IMR-90 (cell line): ENCODE results near the gene OPCML. TPM values are rescaled to one million over a fixed set of nuclear protein-coding genes. Genes with fewer than 3 reads are reported as not detected.

Experiments
- ATAC-seq: fragments of 200-7000 bp; cut with Tn5 transposase; 2 replicates; pipeline ENCODE4 v1.9.1; 2020; ENCODE audit warnings: low read depth, mild to moderate bottlenecking, moderate library complexity
- BruUV-seq: library from RNA; stranded (reverse); fragments of 400-500 nt; replicated peaks from 2 replicates; lab custom pipeline; 2021; lab: Mats Ljungman, UMichigan
- CTCF ChIA-PET: fragments of 300-600 bp; formaldehyde crosslinking; extraction: SDS; loops from one replicate; lab custom pipeline; 2021; ENCODE audit warnings: antibody characterized with exemption; lab: Yijun Ruan, JAX
- POLR2A ChIA-PET: fragments of 300-600 bp; sonication (Branson Sonifier 250); formaldehyde crosslinking; loops from one replicate; lab custom pipeline; 2022; ENCODE audit warnings: antibody characterized with exemption; ENCODE audit not compliant: unreplicated experiment; lab: Charles Lee
- DNase-seq: peaks from one replicate; pipeline ENCODE4 v3.0.0; 2013
- H2AFZ ChIP-seq: replicated peaks from 2 replicates; pipeline ENCODE3; 2013; ENCODE audit warnings: low read length, mild to moderate bottlenecking; ENCODE audit not compliant: poor library complexity
- H2AK5ac ChIP-seq: 2 replicates; pipeline ENCODE4 v1.6.1; 2013; ENCODE audit warnings: low read depth, low read length, inconsistent platforms
- H2AK9ac ChIP-seq: replicated peaks from 2 replicates; pipeline ENCODE3; 2013; ENCODE audit warnings: mild to moderate bottlenecking, low read depth, low read length, moderate library complexity; ENCODE audit not compliant: poor library complexity
- H2BK120ac ChIP-seq: 2 replicates; pipeline ENCODE4 v1.6.1; 2013; ENCODE audit warnings: low read depth, low read length, inconsistent platforms
- H2BK15ac ChIP-seq: 3 replicates; pipeline ENCODE4 v1.6.1; 2013; ENCODE audit warnings: low read depth, low read length, inconsistent platforms
- H2BK20ac ChIP-seq: 2 replicates; pipeline ENCODE4 v1.6.1; 2013; ENCODE audit warnings: low read depth, mild to moderate bottlenecking, inconsistent platforms, low read length, moderate library complexity
- H2BK5ac ChIP-seq: 2 replicates; pipeline ENCODE4 v1.6.1; 2013; ENCODE audit warnings: mild to moderate bottlenecking, low read depth, low read length, inconsistent platforms; ENCODE audit not compliant: poor library complexity, severe bottlenecking
- H3K14ac ChIP-seq: replicated peaks from 2 replicates; pipeline ENCODE4 v1.6.1; 2013; ENCODE audit warnings: low read depth, low read length, inconsistent platforms
- H3K18ac ChIP-seq: 2 replicates; pipeline ENCODE4 v1.6.1; 2013; ENCODE audit warnings: low read depth, low read length, control low read depth
- H3K23ac ChIP-seq: 2 replicates; pipeline ENCODE4 v1.6.1; 2013; ENCODE audit warnings: low read depth, low read length, inconsistent platforms
- H3K27ac ChIP-seq: 2 replicates; pipeline ENCODE4 v1.5.1; 2013; ENCODE audit warnings: mild to moderate bottlenecking, control low read depth, low read length; ENCODE audit not compliant: insufficient read depth
- H3K27me3 ChIP-seq: 2 replicates; pipeline ENCODE4 v1.6.1; 2013; ENCODE audit warnings: low read length; ENCODE audit not compliant: control insufficient read depth, insufficient read depth
- H3K36me3 ChIP-seq: 2 replicates; pipeline ENCODE4 v1.6.1; 2013; ENCODE audit warnings: low read length, mixed read lengths; ENCODE audit not compliant: control insufficient read depth, insufficient read depth
- H3K4ac ChIP-seq: 2 replicates; pipeline ENCODE4 v1.6.1; 2013; ENCODE audit warnings: low read depth, low read length, inconsistent platforms
- H3K4me1 ChIP-seq: 2 replicates; pipeline ENCODE4 v1.6.1; 2013; ENCODE audit warnings: low read length, mixed read lengths; ENCODE audit not compliant: control insufficient read depth, insufficient read depth
- H3K4me2 ChIP-seq: 2 replicates; pipeline ENCODE4 v1.6.1; 2013; ENCODE audit warnings: low read depth, mild to moderate bottlenecking, control low read depth, low read length, moderate library complexity
- H3K4me3 ChIP-seq: 2 replicates; pipeline ENCODE4 v1.5.1; 2013; ENCODE audit warnings: low read depth, mild to moderate bottlenecking, control low read depth, low read length, moderate library complexity; ENCODE audit not compliant: insufficient read depth
- H3K56ac ChIP-seq: 2 replicates; pipeline ENCODE4 v1.6.1; 2013; ENCODE audit warnings: low read length, inconsistent platforms; ENCODE audit not compliant: insufficient read depth; ENCODE audit errors: extremely low read depth
- H3K79me1 ChIP-seq, 2 experiments: 2 replicates each; pipeline ENCODE4 v1.6.1; 2013; ENCODE audit warnings: low read length in 2 of 2, inconsistent platforms in 1 of 2, low read depth in 1 of 2
- H3K9ac ChIP-seq: 2 replicates; pipeline ENCODE4 v1.6.1; 2013; ENCODE audit warnings: low read depth, low read length, control low read depth
- H3K9me1 ChIP-seq: 2 replicates; pipeline ENCODE4 v1.6.1; 2013; ENCODE audit warnings: low read length, inconsistent platforms; ENCODE audit not compliant: insufficient read depth
- H3K9me3 ChIP-seq: 2 replicates; pipeline ENCODE4 v1.6.1; 2013; ENCODE audit warnings: low read length; ENCODE audit not compliant: control insufficient read depth, insufficient read depth
- H4K20me1 ChIP-seq: 2 replicates; pipeline ENCODE4 v1.6.1; 2013; ENCODE audit warnings: low read length, inconsistent platforms; ENCODE audit not compliant: insufficient read depth
- H4K5ac ChIP-seq: 2 replicates; pipeline ENCODE4 v1.6.1; 2013; ENCODE audit warnings: mild to moderate bottlenecking, low read depth, low read length, control low read depth
- H4K8ac ChIP-seq, 2 experiments: 2 replicates each; pipeline ENCODE4 v1.6.1; 2013; ENCODE audit warnings: low read depth in 2 of 2, low read length in 2 of 2, control low read depth in 1 of 2, inconsistent platforms in 1 of 2
- H4K91ac ChIP-seq: 2 replicates; pipeline ENCODE4 v1.6.1; 2013; ENCODE audit warnings: low read depth, low read length, inconsistent platforms; ENCODE audit not compliant: insufficient read depth
- BHLHE40 ChIP-seq: fragments of 150-350 bp; IDR thresholded peaks from 2 replicates; pipeline ENCODE4 v1.6.1; 2016; ENCODE audit warnings: mild to moderate bottlenecking, low read depth, low read length
- CEBPB ChIP-seq: IDR thresholded peaks from 2 replicates; pipeline ENCODE4 v1.6.1; 2012; ENCODE audit warnings: low read depth, low read length, improper control_type of control experiment
- CHD1 ChIP-seq: IDR thresholded peaks from 2 replicates; pipeline ENCODE4 v1.6.1; 2012; ENCODE audit warnings: low read depth, low read length, improper control_type of control experiment
- CTCF ChIP-seq: conservative IDR thresholded peaks from 2 replicates; pipeline ENCODE4 v1.5.1; 2012; ENCODE audit warnings: mild to moderate bottlenecking, low read depth, low read length, improper control_type of control experiment
- ELK1 ChIP-seq: fragments of 150-350 bp; IDR thresholded peaks from 2 replicates; pipeline ENCODE4 v1.6.1; 2016; ENCODE audit warnings: low read depth, mild to moderate bottlenecking, low read length, moderate library complexity, borderline replicate concordance
- FOS ChIP-seq: fragments of 150-350 bp; IDR thresholded peaks from 2 replicates; pipeline ENCODE4 v1.6.1; 2016; ENCODE audit warnings: low read depth, low read length
- MAFK ChIP-seq: IDR thresholded peaks from 2 replicates; pipeline ENCODE4 v1.6.1; 2012; ENCODE audit warnings: low read depth, low read length, improper control_type of control experiment
- MAZ ChIP-seq: IDR thresholded peaks from 2 replicates; pipeline ENCODE4 v1.6.1; 2012; ENCODE audit warnings: low read depth, mild to moderate bottlenecking, low read length, improper control_type of control experiment, moderate library complexity, borderline replicate concordance
- MXI1 ChIP-seq: IDR thresholded peaks from 2 replicates; pipeline ENCODE4 v1.6.1; 2012; ENCODE audit warnings: low read depth, mild to moderate bottlenecking, low read length, moderate library complexity, borderline replicate concordance
- NFE2L2 ChIP-seq: fragments of 150-350 bp; IDR thresholded peaks from 2 replicates; pipeline ENCODE4 v1.6.1; 2016; ENCODE audit warnings: low read depth, mild to moderate bottlenecking, low read length
- POLR2A ChIP-seq: IDR thresholded peaks from 2 replicates; pipeline ENCODE4 v1.6.1; 2012; ENCODE audit warnings: mild to moderate bottlenecking, low read depth, low read length
- RAD21 ChIP-seq: IDR thresholded peaks from 2 replicates; pipeline ENCODE4 v1.6.1; 2012; ENCODE audit warnings: low read length, improper control_type of control experiment
- RCOR1 ChIP-seq: IDR thresholded peaks from 2 replicates; pipeline ENCODE4 v1.6.1; 2012; ENCODE audit warnings: mild to moderate bottlenecking, low read length, improper control_type of control experiment; ENCODE audit not compliant: insufficient replicate concordance
- RFX5 ChIP-seq: IDR thresholded peaks from 2 replicates; pipeline ENCODE4 v1.8.0; 2012; ENCODE audit warnings: low read depth, mild to moderate bottlenecking, low read length, moderate library complexity
- SMC3 ChIP-seq: fragments of 150-350 bp; IDR thresholded peaks from 2 replicates; pipeline ENCODE4 v1.6.1; 2016; ENCODE audit warnings: low read depth, mild to moderate bottlenecking, antibody characterized with exemption, low read length, moderate library complexity
- USF2 ChIP-seq: fragments of 150-350 bp; IDR thresholded peaks from 2 replicates; pipeline ENCODE4 v1.6.1; 2017; ENCODE audit warnings: mild to moderate bottlenecking, antibody characterized with exemption, low read length, low read depth
- WGBS, 2 experiments: methylation state at CpG; one replicate each; pipeline versions ENCODE4 v1.1.5 to v1.1.7; 2013; ENCODE audit warnings: missing lambda C conversion rate in 2 of 2; ENCODE audit not compliant: insufficient read length in 1 of 2; ENCODE audit errors: extremely low coverage in 2 of 2; 5-methylcytosine and 5-hydroxymethylcytosine counted together
- dilution Hi-C: fragments of 300-500 bp; cut with HindIII; formaldehyde crosslinking; loops from one replicate; pipeline ENCODE4 v1.14.3; 2018; ENCODE audit warnings: low sequenced_read_pairs; ENCODE audit not compliant: unreplicated experiment
- in situ Hi-C: fragments of 300-500 bp; cut with MboI; formaldehyde crosslinking; loops from 3 replicates; pipeline ENCODE4 v1.14.3; 2019; ENCODE audit warnings: low sequenced_read_pairs, inconsistent platforms, mixed read lengths
- intact Hi-C: fragments of 100-400 bp; cut with micrococcal nuclease; formaldehyde crosslinking; loops from 2 replicates; pipeline ENCODE4 v1.10.0; 2022
- polyA plus RNA-seq, 3 experiments: library from polyadenylated mRNA; depleted of rRNA; stranded (reverse); fragments of >200 nt; gene quantifications; 2 replicates each; pipeline ENCODE4 v1.2.3, GENCODE V29; 2012; ENCODE audit warnings: low replicate concordance in 1 of 3
- total RNA-seq: library from RNA; depleted of rRNA; stranded (reverse); fragments of >200 nt; gene quantifications from 2 replicates; pipeline ENCODE4 v1.2.3, GENCODE V29; 2012

Gene OPCML
- total and polyA plus RNA-seq, 2 of the 4 experiments (the other 2 are of a cell fraction) = under 0.01 to 2.6 TPM

- no peak overlapping the region for H3K27ac ChIP-seq
- ChIA-PET CTCF (no interaction called here), POLR2A (no interaction called here)
- TF ChIP-seq CHD1 = no peak
- no peak for TF ChIP-seq RAD21
- TF ChIP-seq FOS = no peak
- TF ChIP-seq ELK1 = no peak
- TF ChIP-seq NFE2L2 = no peak
- TF ChIP-seq MAZ = no peak
- TF ChIP-seq USF2 = no peak
- TF ChIP-seq BHLHE40 = no peak
- TF ChIP-seq CTCF = no peak
- TF ChIP-seq RCOR1 = no peak
- no peak for TF ChIP-seq MXI1
- no peak for TF ChIP-seq RFX5
- TF ChIP-seq SMC3 = no peak
- no peak for TF ChIP-seq POLR2A
- TF ChIP-seq MAFK = no peak
- TF ChIP-seq CEBPB = no peak
- no peaks in the 10 kb centered on the region for H3K9me1 ChIP-seq
- WGBS, 2 experiments = 28% methylated on average over 3 of the region's 5 CpGs; no CpG with 5 or more reads in 1 of the 2 experiments
- H2BK120ac ChIP-seq = no peak overlapping the region
- no peak overlapping the region for H2BK15ac ChIP-seq
- H3K56ac ChIP-seq = no peak overlapping the region
- H2AFZ ChIP-seq = no peak overlapping the region
- no peak overlapping the region for H4K5ac ChIP-seq
- H2AK9ac ChIP-seq = no peak overlapping the region
- no peak overlapping the region for H4K8ac ChIP-seq
- no peaks in the 10 kb centered on the region for H3K27me3 ChIP-seq
- H3K9ac ChIP-seq = no peak overlapping the region
- H3K14ac ChIP-seq = no peak overlapping the region
- H3K4ac ChIP-seq = no peak overlapping the region
- H2BK5ac ChIP-seq = no peak overlapping the region
- in situ Hi-C loops (no loop called here), intact Hi-C loops (no loop called here), dilution Hi-C loops (no loop called here)
- no peaks in the 10 kb centered on the region for H4K20me1 ChIP-seq
- H2AK5ac ChIP-seq = no peak overlapping the region
- H3K36me3 ChIP-seq = no peaks in the 10 kb centered on the region
- no peak for DNase-seq
- H2BK20ac ChIP-seq = no peak overlapping the region
- H3K4me2 ChIP-seq = no peak overlapping the region
- H3K79me1 ChIP-seq = no peaks in the 10 kb centered on the region
- H3K4me1 ChIP-seq = no peaks in the 10 kb centered on the region
- BruUV-seq = no TSS peak
- H3K9me3 ChIP-seq = peaks cover 42% of the 10 kb centered on the region
- no peak for ATAC-seq
- H3K23ac ChIP-seq = no peak overlapping the region
- H3K18ac ChIP-seq = no peak overlapping the region
- no peak overlapping the region for H3K4me3 ChIP-seq
- H4K91ac ChIP-seq = no peak overlapping the region
Measured at GRCh38 chr11:133149698-133150097, 382.6 kb downstream of the OPCML start.
